Left forelimb (tissue), 1 donor: Measurements from ENCODE around the gene RPS15.
"Not testable (repeated sequence)": the region's sequence is repeated elsewhere in the genome, so short reads cannot be mapped to it uniquely, and the experiment has no call there.

Experiments used
- DNase-seq: peaks from one replicate; pipeline ENCODE4 v3.0.0-alpha.2; 2018; ENCODE audit warnings: low spot score

Gene RPS15

DNA sequence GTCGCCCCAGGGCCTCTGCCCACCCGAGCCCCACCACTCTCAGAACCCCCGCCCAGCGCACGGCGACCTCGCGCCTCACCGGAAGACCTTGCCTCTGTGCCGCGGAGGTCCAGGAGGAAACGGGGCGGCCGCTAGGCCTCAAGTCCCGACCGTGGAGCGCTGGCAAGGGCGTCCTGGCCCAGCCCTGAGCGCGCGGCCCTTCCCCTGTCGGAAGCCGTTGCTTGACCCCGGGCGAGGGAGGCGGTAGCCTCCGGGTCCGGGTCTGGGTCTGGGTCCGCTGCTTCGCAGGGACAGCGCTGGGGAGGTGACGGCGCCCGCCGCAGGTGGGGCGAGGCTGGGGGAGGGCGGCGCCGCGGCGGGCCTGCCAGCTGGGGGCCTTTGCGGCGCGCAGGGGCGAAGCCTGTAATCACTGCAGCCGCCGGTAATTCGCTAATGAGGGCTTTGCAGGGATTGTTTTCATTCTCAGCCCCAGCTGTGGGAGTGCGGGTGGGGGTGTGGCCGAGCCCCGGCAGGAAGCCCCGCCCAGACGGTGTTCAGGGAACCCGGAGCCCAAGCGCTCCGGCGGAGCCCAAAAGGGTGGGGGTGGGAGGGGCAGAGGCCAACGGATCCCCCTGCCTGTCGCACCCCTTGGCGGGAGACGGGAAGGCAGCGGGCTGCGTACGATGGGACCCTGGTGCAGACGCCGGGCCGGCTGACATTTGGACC, 32.3 kb downstream of the RPS15 start:
- no peak for DNase-seq

DNA sequence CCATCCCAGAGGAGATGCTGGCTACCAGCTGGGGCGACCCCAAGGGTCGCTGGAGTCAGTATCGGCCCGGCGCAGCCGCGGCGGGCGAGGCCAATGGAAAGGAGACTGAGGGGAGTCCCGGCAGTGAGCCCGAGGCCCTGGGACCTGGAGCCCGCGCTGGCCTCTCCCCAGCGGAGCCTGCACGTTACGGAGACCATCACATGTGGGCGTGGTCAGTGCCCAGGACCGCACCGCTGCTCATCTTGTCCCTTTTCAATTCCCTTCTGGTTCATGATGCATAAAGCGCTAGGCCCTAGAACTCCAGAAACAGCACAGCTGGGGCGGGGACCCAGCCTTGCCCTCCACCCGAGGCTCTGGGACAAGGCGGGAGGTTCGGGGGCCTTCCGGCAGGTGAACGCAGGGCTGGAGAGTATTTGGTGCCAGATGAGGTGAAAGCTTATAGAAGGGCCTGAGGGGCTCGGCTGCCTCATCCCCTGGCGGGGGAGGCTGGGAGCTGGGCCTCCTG, 32.9 kb downstream of the RPS15 start:
- no peak for DNase-seq

- DNase-seq: no peak
These were observed 33.4 kb downstream of the RPS15 start for GRCh38 chr19:1471515-1472160.

- no peak for DNase-seq
These were observed 34.3 kb downstream of the RPS15 start for GRCh38 chr19:1472231-1473084.

GRCh38 chr19:1473085-1473851, 35.1 kb downstream of the RPS15 start:
- no peak for DNase-seq

GRCh38 chr19:1474011-1474764, 36.0 kb downstream of the RPS15 start:
- no peak for DNase-seq

DNA sequence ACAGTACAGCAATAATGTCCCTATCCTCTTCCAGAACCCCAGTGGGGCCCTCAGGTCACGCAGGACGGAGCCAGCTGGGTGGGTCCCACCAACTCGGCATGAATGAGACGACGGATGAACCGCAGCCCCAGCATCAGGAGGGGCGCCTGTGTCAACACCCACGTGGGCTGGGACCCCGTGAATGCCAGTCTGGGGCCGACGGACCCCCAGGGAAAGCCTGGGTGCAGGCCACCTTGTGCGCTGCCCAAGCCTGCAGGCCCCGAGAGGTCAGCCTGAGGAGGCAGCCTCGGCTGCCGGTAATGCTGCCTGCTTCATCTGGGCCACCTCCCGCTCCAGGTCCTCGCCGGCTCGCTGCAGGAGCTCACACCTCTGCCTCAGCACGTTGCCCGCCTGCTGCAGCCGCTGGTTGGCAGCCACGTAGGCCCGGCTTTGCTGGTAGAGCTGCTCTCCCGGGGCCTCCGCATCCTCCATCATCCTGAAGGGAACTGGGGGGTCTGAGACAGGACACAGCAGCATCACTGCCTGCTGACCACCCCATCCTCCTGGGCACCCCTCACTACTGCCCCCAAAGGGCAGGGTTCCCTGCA, 36.7 kb downstream of the RPS15 start:
- no peak for DNase-seq

- DNase-seq: no peak
These were observed 37.7 kb downstream of the RPS15 start for GRCh38 chr19:1475751-1476437.

GRCh38 chr19:1477056-1477455, 38.9 kb downstream of the RPS15 start:
- DNase-seq: not testable (repeated sequence)

DNA sequence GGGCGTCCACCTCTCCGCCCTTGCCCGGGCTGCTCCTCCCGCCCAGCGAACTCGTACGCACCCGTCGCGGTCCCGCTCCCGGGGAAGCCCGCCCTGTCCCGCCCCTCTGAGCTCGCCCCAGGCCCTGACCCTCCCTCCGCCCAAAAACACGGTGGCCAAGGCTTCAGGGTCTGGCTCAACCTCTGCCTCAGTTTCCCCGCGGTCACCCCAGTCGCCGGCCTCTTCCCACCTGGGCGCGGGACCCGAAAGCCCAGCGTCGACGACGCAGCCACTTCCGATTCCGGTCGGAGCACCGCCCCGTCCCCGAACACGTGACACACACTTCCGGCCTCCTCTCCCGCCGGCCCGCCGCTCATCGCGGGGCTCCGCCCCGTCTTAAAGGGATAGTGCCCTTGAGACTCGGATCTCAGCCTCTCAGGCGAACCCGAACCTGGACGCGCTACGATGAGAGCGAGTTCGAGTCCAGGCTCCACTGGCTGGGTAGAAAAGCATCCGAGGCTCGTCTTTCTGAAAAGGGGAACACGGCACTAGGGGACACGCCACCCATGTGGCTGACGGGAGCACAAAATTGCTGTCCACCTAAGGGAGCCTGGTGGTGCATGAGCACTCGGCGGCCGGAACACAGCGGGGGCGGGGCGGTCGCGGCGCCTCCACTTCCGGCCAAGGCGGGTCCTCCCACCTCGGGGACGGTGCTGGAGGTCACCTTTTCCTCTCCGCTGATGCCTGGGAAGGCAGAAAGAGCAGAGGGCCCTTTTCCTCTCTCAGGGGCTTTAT, 40.9 kb downstream of the RPS15 start, which contains the start of gene C19orf25:
TSS of gene C19orf25 (minus strand) at position 282 of the 774 bp plus-strand sequence. CDS start 312 bp downstream, outside the sequence.
- DNase-seq: peak; percentile 94

DNA sequence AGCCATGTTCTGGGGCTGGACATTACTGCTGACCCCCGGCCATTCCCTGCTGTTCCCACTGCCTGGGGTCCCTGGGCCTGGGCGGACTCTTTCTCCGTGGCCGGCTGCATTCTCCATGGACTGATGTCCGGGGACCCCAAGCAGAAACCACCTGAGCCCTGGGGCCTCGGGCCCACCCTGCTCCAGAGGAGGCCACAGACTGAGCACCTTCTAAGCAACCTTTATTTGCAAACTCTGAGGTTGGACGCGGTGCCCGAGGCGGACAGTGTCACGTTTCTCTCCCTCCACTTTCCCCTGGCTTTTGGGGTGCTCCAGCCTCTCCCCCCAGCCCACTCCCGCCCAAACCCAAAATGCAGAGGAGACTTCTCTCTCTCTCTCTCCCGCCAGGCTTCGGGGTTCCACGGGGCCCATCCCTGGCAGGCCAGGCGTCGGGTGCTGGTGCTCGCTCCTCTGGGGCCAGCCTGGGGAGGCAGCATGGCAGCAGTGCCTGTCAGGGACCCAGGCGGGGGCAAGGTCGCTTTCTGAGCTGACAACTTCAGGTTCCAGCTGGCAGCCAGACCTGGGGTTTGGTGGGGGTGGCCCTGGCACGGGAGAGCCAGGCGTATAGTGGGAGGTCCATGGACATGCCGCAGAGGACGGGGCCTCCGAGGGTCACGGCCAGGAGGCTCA, 43.2 kb downstream of the RPS15 start:
- no peak for DNase-seq

GRCh38 chr19:1481893-1482360, 43.7 kb downstream of the RPS15 start:
- no peak for DNase-seq

- no peak for DNase-seq
These were observed 44.4 kb downstream of the RPS15 start for GRCh38 chr19:1482361-1483130.

DNA sequence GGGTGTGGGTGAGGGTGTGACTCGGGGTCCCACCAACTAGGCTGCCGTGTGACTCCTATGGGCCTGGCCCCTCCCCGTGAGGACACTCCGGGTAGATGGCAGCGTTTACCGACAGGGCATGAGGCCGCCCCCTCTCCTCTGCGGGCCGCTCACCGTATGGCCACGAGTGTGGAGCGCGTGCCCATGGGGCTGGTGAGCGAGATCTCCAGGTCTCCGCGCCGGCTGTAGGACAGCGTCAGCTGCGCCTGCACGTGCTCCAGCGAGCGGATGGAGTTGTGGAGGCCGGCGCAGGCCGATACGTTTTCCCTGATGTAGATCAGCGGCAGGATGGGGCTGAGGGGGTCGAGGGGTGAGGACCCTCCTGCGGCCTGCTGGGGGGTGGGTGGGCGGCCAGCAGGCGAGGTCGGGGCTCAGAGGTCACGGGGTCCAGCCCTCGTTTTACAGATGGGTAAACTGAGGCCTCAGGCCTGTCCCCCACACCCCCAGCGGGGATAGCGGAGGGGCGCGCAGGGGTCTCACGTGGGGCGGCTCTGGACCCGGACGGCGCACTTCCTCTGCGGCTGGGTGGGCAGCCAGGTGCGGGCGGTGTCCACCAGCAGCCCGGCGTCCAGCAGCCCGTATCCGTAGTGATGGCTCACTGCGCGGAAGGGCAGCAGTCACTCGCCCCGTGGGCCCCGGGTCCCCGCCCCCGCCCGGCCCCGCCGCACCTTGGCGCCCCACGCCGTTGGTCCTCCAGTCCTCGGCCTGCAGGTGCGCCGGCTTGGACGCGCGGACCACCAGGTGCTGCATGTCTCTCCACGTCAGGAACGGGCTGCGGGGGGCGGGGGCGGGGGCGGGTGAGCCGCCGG, 45.2 kb downstream of the RPS15 start:
- no peak for DNase-seq

GRCh38 chr19:1483979-1484428, 45.8 kb downstream of the RPS15 start:
- no peak for DNase-seq

GRCh38 chr19:1486720-1487575, 48.8 kb downstream of the RPS15 start:
- DNase-seq: no peak
